ENCODE measurements around the gene OTUD4.

GRCh38 chr4:145203410-145203809 is 23.0 kb upstream of the OTUD4 start:
- TF ChIP-seq, protein P1, sequence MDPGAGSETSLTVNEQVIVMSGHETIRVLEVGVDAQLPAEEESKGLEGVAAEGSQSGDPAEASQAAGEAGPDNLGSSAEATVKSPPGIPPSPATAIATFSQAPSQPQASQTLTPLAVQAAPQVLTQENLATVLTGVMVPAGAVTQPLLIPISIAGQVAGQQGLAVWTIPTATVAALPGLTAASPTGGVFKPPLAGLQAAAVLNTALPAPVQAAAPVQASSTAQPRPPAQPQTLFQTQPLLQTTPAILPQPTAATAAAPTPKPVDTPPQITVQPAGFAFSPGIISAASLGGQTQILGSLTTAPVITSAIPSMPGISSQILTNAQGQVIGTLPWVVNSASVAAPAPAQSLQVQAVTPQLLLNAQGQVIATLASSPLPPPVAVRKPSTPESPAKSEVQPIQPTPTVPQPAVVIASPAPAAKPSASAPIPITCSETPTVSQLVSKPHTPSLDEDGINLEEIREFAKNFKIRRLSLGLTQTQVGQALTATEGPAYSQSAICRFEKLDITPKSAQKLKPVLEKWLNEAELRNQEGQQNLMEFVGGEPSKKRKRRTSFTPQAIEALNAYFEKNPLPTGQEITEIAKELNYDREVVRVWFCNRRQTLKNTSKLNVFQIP (CRISPR knock-in tag; IDR thresholded peaks at IDR 0.05; ENCODE audit: borderline replicate concordance, low read depth): no peak
- no peak for TF ChIP-seq ARNTL (CRISPR knock-in tag; IDR thresholded peaks at IDR 0.05; ENCODE audit: borderline replicate concordance, low read depth)
- TF ChIP-seq, protein P2, sequence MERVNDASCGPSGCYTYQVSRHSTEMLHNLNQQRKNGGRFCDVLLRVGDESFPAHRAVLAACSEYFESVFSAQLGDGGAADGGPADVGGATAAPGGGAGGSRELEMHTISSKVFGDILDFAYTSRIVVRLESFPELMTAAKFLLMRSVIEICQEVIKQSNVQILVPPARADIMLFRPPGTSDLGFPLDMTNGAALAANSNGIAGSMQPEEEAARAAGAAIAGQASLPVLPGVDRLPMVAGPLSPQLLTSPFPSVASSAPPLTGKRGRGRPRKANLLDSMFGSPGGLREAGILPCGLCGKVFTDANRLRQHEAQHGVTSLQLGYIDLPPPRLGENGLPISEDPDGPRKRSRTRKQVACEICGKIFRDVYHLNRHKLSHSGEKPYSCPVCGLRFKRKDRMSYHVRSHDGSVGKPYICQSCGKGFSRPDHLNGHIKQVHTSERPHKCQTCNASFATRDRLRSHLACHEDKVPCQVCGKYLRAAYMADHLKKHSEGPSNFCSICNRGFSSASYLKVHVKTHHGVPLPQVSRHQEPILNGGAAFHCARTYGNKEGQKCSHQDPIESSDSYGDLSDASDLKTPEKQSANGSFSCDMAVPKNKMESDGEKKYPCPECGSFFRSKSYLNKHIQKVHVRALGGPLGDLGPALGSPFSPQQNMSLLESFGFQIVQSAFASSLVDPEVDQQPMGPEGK (CRISPR knock-in tag; IDR thresholded peaks at IDR 0.05; ENCODE audit: borderline replicate concordance): no peak
- no peak for TF ChIP-seq ZC3H10 (CRISPR knock-in tag; IDR thresholded peaks at IDR 0.05)
- no peak for TF ChIP-seq ZNF8 (CRISPR knock-in tag; IDR thresholded peaks at IDR 0.05)
- TF ChIP-seq BACH2 (CRISPR knock-in tag; IDR thresholded peaks at IDR 0.05; ENCODE audit: borderline replicate concordance): no peak
- no peak for TF ChIP-seq PPARA (CRISPR knock-in tag; IDR thresholded peaks at IDR 0.05; ENCODE audit: borderline replicate concordance)
- TF ChIP-seq ZNF70 (CRISPR knock-in tag; IDR thresholded peaks at IDR 0.05): no peak
- TF ChIP-seq ZFP30 (CRISPR knock-in tag; IDR thresholded peaks at IDR 0.05): no peak
- no peak for TF ChIP-seq TSHZ2 (CRISPR knock-in tag; IDR thresholded peaks at IDR 0.05)
- TF ChIP-seq ZNF565 (CRISPR knock-in tag; conservative IDR thresholded peaks at IDR 0.05; ENCODE audit: low read depth): no peak
